BJ (cell line): Measurements from ENCODE around the gene MRPL28. TPM values are rescaled to one million over a fixed set of nuclear protein-coding genes. Genes with fewer than 3 reads are reported as not detected.

Source experiments
- CTCF ChIA-PET: fragments of 350-600 bp; formaldehyde crosslinking; extraction: SDS; loops from one replicate; lab custom pipeline; 2021; ENCODE audit warnings: antibody characterized with exemption, inconsistent platforms; lab: Yijun Ruan, JAX
- POLR2A ChIA-PET: fragments of 300-600 bp; sonication (Branson Sonifier 250); formaldehyde crosslinking; extraction: SDS; loops from one replicate; lab custom pipeline; 2021; ENCODE audit warnings: antibody characterized with exemption; lab: Charles Lee
- DNase-seq: peaks from one replicate; pipeline ENCODE4 v3.0.0-alpha.2; 2011; ENCODE audit warnings: low read depth
- H3K27me3 ChIP-seq: 2 replicates; pipeline ENCODE4 v1.6.0; 2011; ENCODE audit warnings: low read length; ENCODE audit not compliant: control insufficient read depth, insufficient read depth
- H3K36me3 ChIP-seq: 2 replicates; pipeline ENCODE4 v1.5.1; 2011; ENCODE audit warnings: low read length; ENCODE audit not compliant: control insufficient read depth, insufficient read depth
- H3K4me3 ChIP-seq: 2 replicates; pipeline ENCODE4 v1.5.1; 2011; ENCODE audit warnings: low read depth, mild to moderate bottlenecking, control low read depth, low read length
- CTCF ChIP-seq: IDR thresholded peaks from 2 replicates; pipeline ENCODE4 v1.5.1; 2011; ENCODE audit warnings: low read depth, mild to moderate bottlenecking, control low read depth, inconsistent platforms, low read length, moderate library complexity; ENCODE audit not compliant: insufficient read depth
- polyA plus RNA-seq: library from polyadenylated mRNA; depleted of rRNA; stranded (reverse); fragments of >200 nt; gene quantifications from 2 replicates; pipeline ENCODE4 v1.2.3, GENCODE V29; 2011; rRNA removed

Gene MRPL28
- polyA plus RNA-seq, 1 experiment = 188 TPM

DNA sequence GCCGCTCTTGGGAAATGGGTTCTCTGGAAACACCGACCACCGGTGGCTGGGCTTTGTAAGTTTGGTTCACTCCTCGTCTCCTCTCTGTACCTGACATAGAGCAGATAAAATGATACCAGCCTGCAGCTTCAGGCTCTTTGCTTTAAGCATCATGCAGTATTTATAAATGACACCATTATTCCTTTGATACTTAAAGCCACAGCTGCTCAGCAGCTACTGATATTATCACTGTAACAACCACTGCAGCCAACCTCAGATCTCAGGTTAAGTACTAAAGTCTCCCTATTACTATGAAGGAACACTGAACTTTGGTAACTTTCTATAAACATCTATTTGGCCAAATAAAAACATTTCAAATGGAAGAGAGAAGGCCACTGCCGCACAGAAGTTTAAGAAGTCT is 52.8 kb downstream of the MRPL28 start:
- TF ChIP-seq CTCF = no peak
- POLR2A ChIA-PET = no interaction called here
- peaks cover 26% of the 10 kb centered on the region for H3K36me3 ChIP-seq
- CTCF ChIA-PET = no interaction called here
- H3K4me3 ChIP-seq = no peak overlapping the region
- H3K27me3 ChIP-seq = no peaks in the 10 kb centered on the region
- DNase-seq = no peak

Other genes starting within 250 kb of the MRPL28 start
- 7.7 and 17.9 TPM in 2 replicates for gene NPRL3, start 231.9 kb downstream of the MRPL28 start, polyA plus RNA-seq
- gene HBZ, start 217.9 kb downstream of the MRPL28 start, polyA plus RNA-seq = not detected in 2 replicates
- not detected in 2 replicates for gene HBM, start 204.6 kb downstream of the MRPL28 start, polyA plus RNA-seq
- 0.17 TPM in 1 of 2 replicates, not detected in the other for gene HBA2, start 197.7 kb downstream of the MRPL28 start, polyA plus RNA-seq
- gene HBA1, start 193.9 kb downstream of the MRPL28 start, polyA plus RNA-seq = 0.20 TPM in 1 of 2 replicates, not detected in the other
- gene HBQ1, start 190.1 kb downstream of the MRPL28 start, polyA plus RNA-seq = 0.18 TPM in 1 of 2 replicates, not detected in the other
- 23.3 and 29.1 TPM in 2 replicates for gene LUC7L, start 141.1 kb downstream of the MRPL28 start, polyA plus RNA-seq
- 39.4 and 75.5 TPM in 2 replicates for gene FAM234A, start 135.7 kb downstream of the MRPL28 start, polyA plus RNA-seq
- 1.1 and 2.2 TPM in 2 replicates for gene RGS11, start 94.6 kb downstream of the MRPL28 start, polyA plus RNA-seq
- gene ARHGDIG, start 89.9 kb downstream of the MRPL28 start, polyA plus RNA-seq = 0.22 and 0.51 TPM in 2 replicates
- 0.13 TPM in 1 of 2 replicates, not detected in the other for gene PDIA2, start 87.4 kb downstream of the MRPL28 start, polyA plus RNA-seq
- gene AXIN1, start 17.8 kb downstream of the MRPL28 start, polyA plus RNA-seq = 4.0 and 4.3 TPM in 2 replicates
- 65.2 and 131 TPM in 2 replicates for gene PGAP6, start 11.4 kb upstream of the MRPL28 start, polyA plus RNA-seq
- 227 and 290 TPM in 2 replicates for gene NME4, start 26.7 kb upstream of the MRPL28 start, polyA plus RNA-seq
- 14.7 and 23.6 TPM in 2 replicates for gene DECR2, start 31.3 kb upstream of the MRPL28 start, polyA plus RNA-seq
- gene RAB11FIP3, start 55.1 kb upstream of the MRPL28 start, polyA plus RNA-seq = 8.6 and 13.3 TPM in 2 replicates
- gene CAPN15, start 157.2 kb upstream of the MRPL28 start, polyA plus RNA-seq = 8.4 and 12.9 TPM in 2 replicates
- gene PRR35, start 189.9 kb upstream of the MRPL28 start, polyA plus RNA-seq = not detected in 2 replicates
- gene NHLRC4, start 196.5 kb upstream of the MRPL28 start, polyA plus RNA-seq = 0.31 and 0.66 TPM in 2 replicates
- 15.4 and 26.6 TPM in 2 replicates for gene PIGQ, start 199.4 kb upstream of the MRPL28 start, polyA plus RNA-seq
- gene RAB40C, start 219.5 kb upstream of the MRPL28 start, polyA plus RNA-seq = 6.5 and 7.6 TPM in 2 replicates